ENCODE measurements around the gene GNA15.
"Not testable (repeated sequence)": the region's sequence is repeated elsewhere in the genome, so short reads cannot be mapped to it uniquely, and the experiment has no call there.

Gene GNA15

GRCh38 chr19:3153286-3154230, 17.7 kb downstream of the GNA15 start:
- Histone ChIP-seq H3K27ac (no peak overlapping the region), H3K4me2 (peak overlapping the region; percentile 24), H4K20me1 (no peaks in the 10 kb centered on the region), H3K4me1 (peaks cover 95% of the 10 kb centered on the region), H3K9me3 (peaks cover 45% of the 10 kb centered on the region), H3K36me3 (peaks cover 86% of the 10 kb centered on the region), H3K4me3 (no peak overlapping the region), H3K9ac (no peak overlapping the region), H3K27me3 (no peaks in the 10 kb centered on the region)
- no peak for TF ChIP-seq Cebpa-rat (IDR thresholded peaks at IDR 0.05)

- Histone ChIP-seq H3K27ac (peak overlapping the region; percentile 99), H3K4me1 (peaks cover 92% of the 10 kb centered on the region), H3K9ac (peak overlapping the region; percentile 79), H3K4me2 (peak overlapping the region; percentile 93), H3K36me3 (peaks cover 86% of the 10 kb centered on the region), H3K4me3 (peak overlapping the region; percentile 51), H3K9me3 (peaks cover 45% of the 10 kb centered on the region)
- H3K27me3 ChIP-seq, H4K20me1 ChIP-seq: not testable (repeated sequence)
Measured at GRCh38 chr19:3154447-3154846, 18.6 kb downstream of the GNA15 start.

- Histone ChIP-seq H3K4me2 (peak overlapping the region; percentile 93), H3K27ac (peak overlapping the region; percentile 99), H3K9ac (peak overlapping the region; percentile 81), H3K4me1 (peaks cover 90% of the 10 kb centered on the region), H3K36me3 (peaks cover 86% of the 10 kb centered on the region), H4K20me1 (no peaks in the 10 kb centered on the region), H3K4me3 (peak overlapping the region; percentile 56), H3K27me3 (no peaks in the 10 kb centered on the region), H3K9me3 (peaks cover 45% of the 10 kb centered on the region)
- no peak for TF ChIP-seq Cebpa-rat (IDR thresholded peaks at IDR 0.05)
Measured at GRCh38 chr19:3154957-3155736, 19.3 kb downstream of the GNA15 start.

GRCh38 chr19:3157096-3157845, 21.4 kb downstream of the GNA15 start:
- TF ChIP-seq Cebpa-rat (IDR thresholded peaks at IDR 0.05): no peak
- peak overlapping the region; percentile 18; the same call in 1 of the 2 replicates for H3K9ac ChIP-seq
- peak overlapping the region; percentile 67 for H3K27ac ChIP-seq
- no peaks in the 10 kb centered on the region for H4K20me1 ChIP-seq
- no peak overlapping the region for H3K4me3 ChIP-seq
- peaks cover 28% of the 10 kb centered on the region for H3K9me3 ChIP-seq
- H3K27me3 ChIP-seq: no peaks in the 10 kb centered on the region
- peak overlapping the region; percentile 93; the same call in 1 of the 2 replicates for H3K4me2 ChIP-seq
- H3K4me1 ChIP-seq: peaks cover 68% of the 10 kb centered on the region
- peaks cover 86% of the 10 kb centered on the region for H3K36me3 ChIP-seq

- TF ChIP-seq Cebpa-rat (IDR thresholded peaks at IDR 0.05): no peak
- Histone ChIP-seq H3K27ac (peak overlapping the region; percentile 48), H3K4me1 (peaks cover 69% of the 10 kb centered on the region)
Measured at GRCh38 chr19:3159565-3159964, 23.7 kb downstream of the GNA15 start.

GRCh38 chr19:3160219-3160618, 24.4 kb downstream of the GNA15 start:
- Histone ChIP-seq H3K4me1 (peaks cover 67% of the 10 kb centered on the region), H3K4me2 (no peak overlapping the region), H3K9ac (no peak overlapping the region), H4K20me1 (no peaks in the 10 kb centered on the region), H3K36me3 (peaks cover 100% of the 10 kb centered on the region), H3K9me3 (peaks cover 18% of the 10 kb centered on the region), H3K27ac (peak overlapping the region; percentile 48), H3K4me3 (no peak overlapping the region), H3K27me3 (no peaks in the 10 kb centered on the region)
- no peak for TF ChIP-seq Cebpa-rat (IDR thresholded peaks at IDR 0.05)

More at GRCh38 chr19:3159565-3159964, 23.7 kb downstream of the GNA15 start:
- H3K4me3 ChIP-seq: no peak overlapping the region
- H3K9me3 ChIP-seq: peaks cover 18% of the 10 kb centered on the region
- no peak overlapping the region for H3K4me2 ChIP-seq
- no peaks in the 10 kb centered on the region for H4K20me1 ChIP-seq
- H3K27me3 ChIP-seq: no peaks in the 10 kb centered on the region
- H3K36me3 ChIP-seq: peaks cover 94% of the 10 kb centered on the region
- no peak overlapping the region for H3K9ac ChIP-seq

GRCh38 chr19:3161453-3161852, 25.6 kb downstream of the GNA15 start:
- H3K4me2 ChIP-seq: no peak overlapping the region
- H3K9ac ChIP-seq: no peak overlapping the region
- H3K4me3 ChIP-seq: no peak overlapping the region

GRCh38 chr19:3162418-3163229, 26.8 kb downstream of the GNA15 start:
- Histone ChIP-seq H3K9ac (no peak overlapping the region), H4K20me1 (0 out of 2 replicates have a peak, but pooled peaks cover under 1% of the 10 kb centered on the region), H3K9me3 (peaks cover 7% of the 10 kb centered on the region), H3K27me3 (no peaks in the 10 kb centered on the region), H3K4me3 (no peak overlapping the region), H3K27ac (no peak overlapping the region), H3K4me1 (peaks cover 53% of the 10 kb centered on the region), H3K4me2 (0 out of 2 replicates have a peak overlapping the region, but pooled peaks have one; percentile 0), H3K36me3 (peaks cover 93% of the 10 kb centered on the region)
- TF ChIP-seq Cebpa-rat (IDR thresholded peaks at IDR 0.05): no peak

More at GRCh38 chr19:3161453-3161852, 25.6 kb downstream of the GNA15 start:
- Histone ChIP-seq H4K20me1 (no peaks in the 10 kb centered on the region), H3K27me3 (no peaks in the 10 kb centered on the region), H3K9me3 (peaks cover 18% of the 10 kb centered on the region), H3K36me3 (peaks cover 100% of the 10 kb centered on the region), H3K4me1 (peaks cover 63% of the 10 kb centered on the region), H3K27ac (peak overlapping the region; percentile 46; the same call in 1 of the 2 replicates)
- TF ChIP-seq Cebpa-rat (IDR thresholded peaks at IDR 0.05): no peak
